ENCODE results near the gene CMTM1. TPM values are rescaled to one million over a fixed set of nuclear protein-coding genes. Genes with fewer than 3 reads are reported as not detected.

CMTM1 gene
- total and polyA plus RNA-seq, 2 experiments from 2014 or later: 2.0 to 2.6 TPM

DNA sequence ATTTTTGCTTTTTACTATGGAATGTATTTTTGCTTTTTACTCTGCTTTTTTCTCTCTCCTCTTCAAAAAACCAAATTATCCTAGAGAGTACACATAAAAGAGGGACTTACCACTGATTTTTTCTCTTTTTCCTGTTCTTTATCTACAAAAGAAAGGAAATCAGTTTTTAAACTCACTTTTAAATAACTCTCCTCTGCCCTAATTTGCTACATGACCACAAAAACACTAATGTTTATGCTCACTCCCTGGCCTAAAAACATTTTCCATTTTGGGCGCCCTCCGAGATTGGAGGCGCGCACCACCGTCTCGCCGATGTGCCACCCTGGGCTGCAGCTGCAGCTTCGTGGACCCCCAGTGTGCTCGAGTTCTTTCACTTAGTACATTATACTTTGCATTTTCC lies 17.4 kb upstream of the CMTM1 start:
- H3K9me3 ChIP-seq (ENCODE audit: low read depth): no peaks in the 10 kb centered on the region
- H3K36me3 ChIP-seq: no peaks in the 10 kb centered on the region
- peak overlapping the region; percentile 88 for H3K27ac ChIP-seq
- TF ChIP-seq, protein P1, sequence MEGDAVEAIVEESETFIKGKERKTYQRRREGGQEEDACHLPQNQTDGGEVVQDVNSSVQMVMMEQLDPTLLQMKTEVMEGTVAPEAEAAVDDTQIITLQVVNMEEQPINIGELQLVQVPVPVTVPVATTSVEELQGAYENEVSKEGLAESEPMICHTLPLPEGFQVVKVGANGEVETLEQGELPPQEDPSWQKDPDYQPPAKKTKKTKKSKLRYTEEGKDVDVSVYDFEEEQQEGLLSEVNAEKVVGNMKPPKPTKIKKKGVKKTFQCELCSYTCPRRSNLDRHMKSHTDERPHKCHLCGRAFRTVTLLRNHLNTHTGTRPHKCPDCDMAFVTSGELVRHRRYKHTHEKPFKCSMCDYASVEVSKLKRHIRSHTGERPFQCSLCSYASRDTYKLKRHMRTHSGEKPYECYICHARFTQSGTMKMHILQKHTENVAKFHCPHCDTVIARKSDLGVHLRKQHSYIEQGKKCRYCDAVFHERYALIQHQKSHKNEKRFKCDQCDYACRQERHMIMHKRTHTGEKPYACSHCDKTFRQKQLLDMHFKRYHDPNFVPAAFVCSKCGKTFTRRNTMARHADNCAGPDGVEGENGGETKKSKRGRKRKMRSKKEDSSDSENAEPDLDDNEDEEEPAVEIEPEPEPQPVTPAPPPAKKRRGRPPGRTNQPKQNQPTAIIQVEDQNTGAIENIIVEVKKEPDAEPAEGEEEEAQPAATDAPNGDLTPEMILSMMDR (IDR thresholded peaks at IDR 0.05; ENCODE audit: low read depth, low read length): no peak
- no peak for DNase-seq (ENCODE audit: low read depth in 1 of 2, low spot score in 1 of 2)
- H3K4me3 ChIP-seq: peak overlapping the region; percentile 54
- no peaks in the 10 kb centered on the region for H3K27me3 ChIP-seq
- H3K4me1 ChIP-seq (ENCODE audit: low read depth): peaks cover 26% of the 10 kb centered on the region

DNA sequence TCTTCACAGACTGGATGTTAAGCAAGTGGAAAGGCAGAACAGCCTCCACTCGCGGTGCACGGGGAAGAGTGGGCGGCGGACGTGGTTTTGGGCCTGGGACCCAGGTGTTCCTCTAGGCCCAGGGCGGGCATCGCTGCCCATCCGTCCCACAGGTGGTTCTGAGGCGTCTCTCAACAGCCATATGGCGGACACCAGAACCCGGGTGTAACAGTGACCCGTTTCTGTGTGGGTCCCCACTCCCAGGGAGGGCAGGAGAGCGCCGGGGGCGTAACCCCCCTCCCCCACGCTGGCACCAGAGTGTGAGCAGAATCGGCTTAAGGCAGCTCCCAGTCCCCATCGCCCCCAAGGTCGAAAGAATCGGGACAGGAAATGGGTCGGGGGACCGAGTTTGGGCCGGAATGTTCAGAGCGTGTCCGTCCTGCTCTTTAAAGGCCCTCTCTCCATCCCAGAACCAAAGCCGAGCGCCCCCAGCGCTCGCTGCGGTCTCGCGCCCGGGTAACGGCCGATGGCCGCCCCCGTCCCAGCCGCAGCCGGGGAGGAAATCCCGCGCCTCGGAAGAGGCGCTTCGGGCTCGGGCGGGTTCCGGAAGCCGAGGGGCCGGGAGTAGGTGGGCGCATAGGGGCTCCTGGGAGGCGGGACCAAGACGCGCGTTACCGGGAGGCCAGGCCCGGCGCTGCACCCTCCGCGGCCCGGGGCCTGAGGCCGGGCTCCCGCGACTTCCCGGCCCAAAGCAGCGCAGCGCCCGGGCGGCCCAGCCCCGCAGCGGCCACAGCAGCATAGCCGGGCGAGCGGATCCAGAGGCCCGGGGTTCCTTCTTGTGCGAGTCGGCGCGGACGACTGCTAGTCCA lies 16.7 kb upstream of the CMTM1 start, which contains the start of gene TK2:
TSS of gene TK2 (minus strand) at position 839 of the 848 bp plus-strand sequence. CDS start at position 778, 61 bp downstream.
- Histone ChIP-seq H3K27me3 (no peaks in the 10 kb centered on the region), H3K27ac (peak within 1 kb of the TSS; percentile 88)

DNA sequence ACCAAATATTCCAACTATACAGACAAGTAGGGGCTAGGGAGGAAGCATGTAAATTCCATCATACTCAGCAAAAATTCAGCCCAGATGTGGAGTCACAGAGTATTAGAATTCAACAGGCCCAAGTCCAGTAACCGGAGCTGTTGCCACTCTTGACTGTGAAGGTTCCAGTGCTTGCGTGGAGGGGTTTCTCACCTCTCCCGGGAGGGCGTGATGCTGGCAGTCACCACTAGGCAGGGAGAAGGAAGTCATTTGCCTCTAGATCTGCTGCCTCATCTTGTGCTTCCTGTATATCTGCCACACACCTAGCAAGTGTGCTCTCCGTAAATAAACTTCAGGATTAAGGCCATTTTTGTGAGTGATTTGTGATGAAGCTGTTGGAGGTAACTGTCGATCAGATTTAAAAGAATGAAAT lies 14.9 kb upstream of the CMTM1 start:
- H3K36me3 ChIP-seq: no peaks in the 10 kb centered on the region
- no peak overlapping the region for H3K27ac ChIP-seq
- no peaks in the 10 kb centered on the region for H3K9me3 ChIP-seq (ENCODE audit: low read depth)
- TF ChIP-seq, protein P1 (IDR thresholded peaks at IDR 0.05; ENCODE audit: low read depth, low read length): peak; percentile 20
- peak in 1 of 2 donors; percentile 27 for DNase-seq (ENCODE audit: low read depth in 1 of 2, low spot score in 1 of 2)
- H3K4me1 ChIP-seq (ENCODE audit: low read depth): peaks cover 20% of the 10 kb centered on the region
- no peaks in the 10 kb centered on the region for H3K27me3 ChIP-seq
- no peak overlapping the region for H3K4me3 ChIP-seq

More for the DNA sequence above, 16.7 kb upstream of the CMTM1 start, which contains the start of gene TK2:
- Histone ChIP-seq H3K36me3 (no peaks in the 10 kb centered on the region), H3K4me1 (ENCODE audit: low read depth) (peaks cover 20% of the 10 kb centered on the region), H3K9me3 (ENCODE audit: low read depth) (no peaks in the 10 kb centered on the region), H3K4me3 (peak within 1 kb of the TSS; percentile 54)
- TF ChIP-seq, protein P1 (IDR thresholded peaks at IDR 0.05; ENCODE audit: low read depth, low read length): peak; percentile 32
- peak; percentile 78 to 85 for DNase-seq (ENCODE audit: low read depth in 1 of 2, low spot score in 1 of 2)

DNA sequence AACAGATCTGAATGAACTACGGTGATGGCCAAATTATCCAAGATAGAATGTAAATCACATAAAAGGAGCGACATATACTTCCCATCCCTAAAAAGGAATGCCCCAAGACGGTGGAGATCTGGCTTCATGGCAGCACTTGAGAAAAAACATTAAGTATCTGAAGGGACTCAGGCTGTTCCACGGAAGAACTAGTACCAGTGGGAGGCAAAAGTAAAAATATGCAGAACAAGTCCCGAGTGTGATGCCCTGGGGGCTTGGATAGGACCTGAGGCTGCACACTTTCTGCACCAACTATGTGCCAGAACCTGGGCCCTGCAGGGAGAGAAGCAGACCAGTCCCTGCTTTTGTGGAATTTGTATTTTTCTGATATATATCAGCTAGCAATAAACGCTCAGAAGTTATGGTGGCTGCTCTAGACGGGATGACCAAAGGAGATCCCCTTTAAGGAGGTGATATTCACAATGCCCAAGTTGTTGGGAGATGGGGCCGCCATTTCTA lies 14.4 kb upstream of the CMTM1 start:
- Histone ChIP-seq H3K27me3 (no peaks in the 10 kb centered on the region), H3K36me3 (no peaks in the 10 kb centered on the region), H3K9me3 (ENCODE audit: low read depth) (no peaks in the 10 kb centered on the region), H3K4me1 (ENCODE audit: low read depth) (peaks cover 20% of the 10 kb centered on the region), H3K4me3 (peak overlapping the region; percentile 23), H3K27ac (peak overlapping the region; percentile 82)
- TF ChIP-seq, protein P1 (IDR thresholded peaks at IDR 0.05; ENCODE audit: low read depth, low read length): no peak
- DNase-seq (ENCODE audit: low read depth in 1 of 2, low spot score in 1 of 2): no peak

DNA sequence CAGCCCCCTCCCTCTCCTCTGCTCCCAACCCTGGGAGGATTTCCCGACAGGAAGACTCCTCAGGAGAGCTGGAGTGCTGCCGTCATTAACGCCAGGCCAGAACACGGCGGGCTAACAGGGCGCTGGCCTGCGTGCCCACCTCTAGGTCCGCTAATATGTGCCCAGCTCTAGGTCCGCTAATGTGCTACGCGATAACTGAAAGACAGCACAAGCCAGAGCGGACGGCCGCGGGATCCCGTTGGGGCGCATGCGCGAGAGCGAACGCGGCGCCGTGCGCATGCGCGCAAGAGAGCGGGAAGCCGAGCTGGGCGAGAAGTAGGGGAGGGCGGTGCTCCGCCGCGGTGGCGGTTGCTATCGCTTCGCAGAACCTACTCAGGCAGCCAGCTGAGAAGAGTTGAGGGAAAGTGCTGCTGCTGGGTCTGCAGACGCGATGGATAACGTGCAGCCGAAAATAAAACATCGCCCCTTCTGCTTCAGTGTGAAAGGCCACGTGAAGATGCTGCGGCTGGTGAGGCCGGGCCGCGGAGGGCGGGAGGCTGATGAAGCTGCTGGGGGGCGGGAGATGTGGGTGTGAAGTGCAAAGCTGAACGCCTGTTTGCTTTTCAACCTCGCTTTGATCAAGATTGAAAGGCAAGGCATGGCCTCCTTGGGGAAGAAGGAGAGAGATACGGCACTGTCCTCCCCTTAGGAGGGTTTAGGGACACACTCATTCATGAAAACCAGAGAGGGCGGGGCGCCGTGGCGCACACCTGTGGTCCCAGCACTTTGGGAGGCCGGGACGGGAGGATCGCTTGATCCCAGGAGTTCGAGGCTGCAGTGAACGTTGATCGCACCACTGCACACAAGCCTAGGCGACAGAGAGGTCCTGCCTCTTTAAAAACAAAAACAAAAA lies 13.7 kb upstream of the CMTM1 start, which contains the start of gene CKLF:
TSS of gene CKLF (plus strand) at position 291 of the 892 bp plus-strand sequence. CDS start at position 431, 140 bp downstream.
- Histone ChIP-seq H3K9me3 (ENCODE audit: low read depth) (no peaks in the 10 kb centered on the region), H3K36me3 (no peaks in the 10 kb centered on the region), H3K4me3 (peak within 1 kb of the TSS; percentile 23), H3K27me3 (no peaks in the 10 kb centered on the region), H3K4me1 (ENCODE audit: low read depth) (peaks cover 20% of the 10 kb centered on the region), H3K27ac (peak within 1 kb of the TSS; percentile 82)
- DNase-seq (ENCODE audit: low read depth in 1 of 2, low spot score in 1 of 2): peak; percentile 90 to 92
- TF ChIP-seq, protein P1 (IDR thresholded peaks at IDR 0.05; ENCODE audit: low read depth, low read length): no peak

Data from cardiac muscle cell (in vitro differentiated cells and primary cell).